GM12872 (cell line): ENCODE data around the gene ZDHHC11B.

ENCODE experiments used
- TF ChIP-seq, protein P1 (sequence below): IDR thresholded peaks from 3 replicates; pipeline ENCODE4 v1.5.1; 2011; ENCODE audit warnings: low read depth, mild to moderate bottlenecking, low read length, moderate library complexity; ENCODE audit not compliant: insufficient read depth

Gene ZDHHC11B

DNA sequence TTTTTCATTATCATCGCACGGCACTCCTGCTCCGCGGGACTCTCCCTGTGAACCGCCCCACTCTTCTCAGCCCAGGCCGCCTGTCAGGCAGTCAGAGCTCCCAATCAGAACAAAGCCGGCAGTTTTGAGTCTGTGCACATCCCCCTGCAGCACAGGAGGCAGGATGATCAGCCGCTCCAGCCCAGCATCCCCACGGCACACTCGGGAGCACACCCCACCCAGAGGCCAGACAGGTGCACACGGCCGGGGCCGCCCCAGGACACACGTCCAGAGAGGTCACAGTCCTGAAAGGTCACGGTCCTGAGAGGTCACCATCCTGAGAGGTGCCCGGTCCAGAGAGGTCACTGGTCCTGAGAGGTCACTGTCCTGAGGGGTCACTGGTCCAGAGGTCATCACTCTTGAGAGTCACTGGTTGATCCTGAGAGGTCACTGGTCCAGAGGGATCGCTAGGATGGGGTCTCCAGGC, 99.7 kb downstream of the ZDHHC11B start:
- TF ChIP-seq, protein P1, sequence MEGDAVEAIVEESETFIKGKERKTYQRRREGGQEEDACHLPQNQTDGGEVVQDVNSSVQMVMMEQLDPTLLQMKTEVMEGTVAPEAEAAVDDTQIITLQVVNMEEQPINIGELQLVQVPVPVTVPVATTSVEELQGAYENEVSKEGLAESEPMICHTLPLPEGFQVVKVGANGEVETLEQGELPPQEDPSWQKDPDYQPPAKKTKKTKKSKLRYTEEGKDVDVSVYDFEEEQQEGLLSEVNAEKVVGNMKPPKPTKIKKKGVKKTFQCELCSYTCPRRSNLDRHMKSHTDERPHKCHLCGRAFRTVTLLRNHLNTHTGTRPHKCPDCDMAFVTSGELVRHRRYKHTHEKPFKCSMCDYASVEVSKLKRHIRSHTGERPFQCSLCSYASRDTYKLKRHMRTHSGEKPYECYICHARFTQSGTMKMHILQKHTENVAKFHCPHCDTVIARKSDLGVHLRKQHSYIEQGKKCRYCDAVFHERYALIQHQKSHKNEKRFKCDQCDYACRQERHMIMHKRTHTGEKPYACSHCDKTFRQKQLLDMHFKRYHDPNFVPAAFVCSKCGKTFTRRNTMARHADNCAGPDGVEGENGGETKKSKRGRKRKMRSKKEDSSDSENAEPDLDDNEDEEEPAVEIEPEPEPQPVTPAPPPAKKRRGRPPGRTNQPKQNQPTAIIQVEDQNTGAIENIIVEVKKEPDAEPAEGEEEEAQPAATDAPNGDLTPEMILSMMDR, result no peak

DNA sequence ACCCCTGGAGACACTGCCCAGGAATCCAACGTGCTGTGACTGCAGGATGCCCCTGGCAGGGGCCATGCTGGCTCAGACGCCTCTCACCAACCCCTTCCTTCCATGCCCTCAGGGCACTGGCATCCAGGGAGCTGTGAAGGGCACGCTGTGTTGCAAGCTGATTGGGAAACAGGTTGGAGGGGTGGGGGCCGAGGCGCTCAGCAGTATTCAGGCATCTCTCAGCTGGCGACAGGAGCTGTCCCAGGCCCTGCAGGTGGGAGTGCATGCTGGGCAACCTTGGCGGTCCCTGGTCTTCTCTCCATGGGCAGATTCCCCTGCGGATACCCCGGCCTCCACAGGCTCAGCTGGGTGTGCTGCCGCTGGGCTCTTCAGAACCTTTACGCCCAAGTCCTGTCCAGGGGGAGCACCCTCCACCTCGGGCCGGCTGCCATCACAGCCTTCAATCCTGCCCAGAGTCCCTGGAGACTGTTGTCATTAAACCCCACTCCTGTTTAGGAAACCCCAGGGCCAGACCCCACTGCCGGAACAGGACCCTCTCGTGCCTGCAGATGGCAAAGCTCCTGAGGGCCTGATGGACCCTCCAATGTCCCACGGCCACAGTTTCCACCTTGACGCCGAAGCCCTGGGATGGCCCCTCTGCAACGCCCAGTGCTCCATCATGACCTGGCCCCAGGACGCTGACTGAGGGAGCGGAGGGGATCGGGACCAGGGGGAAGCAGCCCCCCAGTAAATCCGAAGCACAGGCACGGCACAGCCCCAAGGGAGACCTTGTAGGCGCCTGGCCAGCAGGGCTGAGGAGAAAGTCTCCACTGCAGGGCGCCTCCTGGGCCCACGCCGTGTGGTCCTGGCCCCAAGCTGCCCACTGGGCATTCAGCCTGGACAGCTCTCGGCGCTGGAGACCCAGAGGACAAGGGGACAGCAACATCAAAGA, 100.7 kb downstream of the ZDHHC11B start:
- TF ChIP-seq, protein P1, result no peak

DNA sequence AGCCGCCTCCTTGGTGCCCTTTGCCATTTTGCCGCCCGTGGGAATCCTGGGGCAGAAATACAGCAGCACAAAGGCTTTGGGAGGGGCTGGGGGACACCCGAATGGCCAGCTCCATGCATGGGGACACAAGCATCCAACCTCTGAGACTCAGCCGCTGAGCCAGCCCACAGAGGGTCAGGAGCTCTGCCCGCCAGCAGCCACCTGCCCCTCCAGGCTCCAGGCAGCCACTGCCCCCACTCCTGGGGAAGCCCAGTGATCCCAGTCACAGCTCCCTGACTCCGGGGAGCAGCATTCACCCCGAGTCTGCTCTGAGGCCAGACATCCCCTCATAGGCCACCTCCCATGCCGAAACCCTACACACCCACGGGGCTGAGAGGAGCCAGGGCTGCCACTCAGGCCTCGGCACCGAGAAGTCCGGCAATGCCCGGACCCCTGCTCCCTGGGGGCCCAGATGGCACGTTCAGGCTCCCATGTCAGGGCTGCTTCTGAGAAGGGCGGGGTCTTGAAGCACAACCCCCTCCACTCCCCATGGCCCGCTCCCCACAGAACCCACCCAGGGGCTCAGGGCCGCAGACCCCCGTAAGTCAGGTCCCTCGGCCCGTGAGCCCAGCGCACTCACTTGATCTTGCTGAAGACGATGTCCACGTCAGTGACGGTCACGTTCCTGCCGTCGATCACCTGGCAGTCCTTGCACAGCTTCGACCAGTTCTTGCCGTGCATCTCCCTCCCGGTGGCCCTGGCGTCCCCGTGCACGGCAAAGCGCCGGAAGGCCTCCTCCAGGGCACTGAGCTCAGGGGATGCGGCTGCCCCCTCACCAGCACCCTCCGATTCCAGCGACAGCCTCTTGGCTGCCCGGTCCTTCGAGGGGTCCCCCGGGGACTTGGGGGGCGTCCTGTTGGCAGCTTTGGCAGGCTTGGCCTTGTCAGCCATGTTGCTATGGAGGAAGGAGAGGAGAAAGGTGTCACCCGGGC, 107.1 kb downstream of the ZDHHC11B start:
- TF ChIP-seq, protein P1, result no peak

DNA sequence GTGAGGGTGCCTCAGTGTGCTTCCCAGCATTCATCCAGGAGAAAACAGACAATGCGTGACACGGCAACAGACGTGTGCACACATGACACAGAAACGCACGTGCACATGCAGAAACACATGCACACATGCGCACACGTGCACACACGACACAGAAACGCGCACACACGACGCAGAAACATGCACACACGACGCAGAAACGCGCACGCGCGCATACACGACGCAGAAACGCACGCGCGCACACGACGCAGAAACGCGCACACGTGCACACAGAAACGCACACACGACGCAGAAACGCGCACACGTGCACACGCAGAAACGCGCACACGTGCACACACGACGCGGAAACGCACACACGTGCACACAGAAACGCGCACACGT, 107.8 kb downstream of the ZDHHC11B start:
- TF ChIP-seq, protein P1, result no peak

DNA sequence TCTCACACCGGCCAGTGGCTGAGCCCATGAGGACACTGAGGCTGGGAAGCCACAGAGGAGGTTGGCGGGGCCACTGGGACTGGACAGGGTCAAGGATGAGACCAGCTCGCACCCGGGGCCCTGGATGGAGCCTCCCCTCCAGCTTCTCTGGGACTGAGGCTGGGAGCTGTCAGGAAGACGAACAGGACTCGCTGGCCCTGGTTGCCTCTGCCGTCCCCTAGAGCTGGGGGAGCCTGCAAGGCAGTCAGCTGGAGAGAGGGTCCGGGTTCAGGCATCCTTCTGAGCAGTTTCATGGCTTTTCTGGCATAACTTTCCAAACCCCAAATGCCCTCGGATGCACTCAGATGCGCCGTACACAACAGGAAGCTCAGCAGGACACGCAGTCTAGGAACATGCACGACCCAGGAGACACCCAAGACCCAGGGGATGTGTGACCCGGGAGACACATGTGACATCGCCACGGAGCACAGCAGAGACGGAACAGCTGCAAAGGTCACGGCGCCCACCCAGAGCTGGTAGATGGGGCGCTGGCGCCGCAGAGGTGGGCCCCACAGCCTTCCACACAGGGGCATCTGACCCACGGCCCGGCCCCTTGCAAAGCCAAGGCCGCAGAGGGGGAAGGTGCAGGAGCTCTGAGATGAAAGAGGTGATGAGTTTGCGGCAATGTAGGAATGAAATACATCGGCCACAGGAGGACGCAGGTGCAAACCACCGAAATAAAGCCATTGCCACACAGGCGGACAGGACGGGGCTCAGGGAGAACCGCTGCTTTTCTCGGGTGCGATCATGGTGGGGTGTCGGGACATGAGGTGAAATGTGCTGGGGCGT, 108.4 kb downstream of the ZDHHC11B start:
- TF ChIP-seq, protein P1, result no peak

DNA sequence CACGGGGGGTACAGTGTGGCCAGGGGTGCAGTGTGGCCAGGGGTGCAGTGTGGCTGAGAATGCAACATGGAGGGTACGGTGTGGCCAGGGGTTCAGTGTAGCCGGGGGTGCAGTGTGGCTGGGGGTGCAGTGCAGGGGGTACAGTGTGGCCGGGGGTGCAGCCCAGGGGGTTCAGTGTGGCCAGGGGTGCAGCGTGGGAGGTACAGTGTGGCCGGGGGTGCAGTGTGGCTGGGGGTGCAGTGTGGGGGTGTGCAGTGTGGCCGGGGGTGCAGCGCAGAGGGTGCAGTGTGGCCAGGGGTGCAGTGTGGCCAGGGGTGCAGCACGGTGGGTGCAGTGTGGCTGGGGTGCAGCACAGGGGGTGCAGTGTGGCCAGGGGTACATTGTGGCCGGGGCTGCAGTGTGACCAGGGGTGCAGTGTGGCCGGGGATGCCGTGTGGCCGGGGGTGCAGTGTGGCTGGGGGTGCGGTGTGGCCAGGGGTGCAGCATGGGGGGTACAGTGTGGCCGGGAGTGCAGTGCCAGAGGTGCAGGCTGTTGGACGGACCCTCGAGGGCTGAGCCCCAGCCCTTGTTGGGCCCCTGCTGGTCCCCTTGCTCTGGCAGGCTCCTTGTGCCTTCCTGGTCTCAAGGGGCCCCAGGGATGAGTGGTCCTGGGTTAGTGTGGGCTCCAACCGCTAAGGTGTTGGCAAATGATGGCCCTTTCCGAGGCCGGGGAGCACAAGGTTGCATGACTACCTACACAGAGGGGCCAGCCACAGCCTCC, 109.2 kb downstream of the ZDHHC11B start:
- TF ChIP-seq, protein P1, result no peak
